ENCODE results near the gene GDPD4. TPM values are rescaled to one million over a fixed set of nuclear protein-coding genes. Genes with fewer than 3 reads are reported as not detected.

GDPD4 gene
- total RNA-seq, 4 donors from 2014 or later: not detected

- Histone ChIP-seq H3K9me3 (no peaks in the 10 kb centered on the region), H3K4me1 (no peaks in the 10 kb centered on the region), H3K36me3 (no peaks in the 10 kb centered on the region), H3K4me3 (no peak overlapping the region), H3K27me3 (no peaks in the 10 kb centered on the region), H3K27ac (no peak overlapping the region)
- no peak for DNase-seq (ENCODE audit: low spot score in 2 of 2)
- no peak for TF ChIP-seq POLR2AphosphoS5 (IDR thresholded peaks at IDR 0.05)
- no peak for TF ChIP-seq EP300 (IDR thresholded peaks at IDR 0.05)
- no peak for TF ChIP-seq POLR2A (IDR thresholded peaks at IDR 0.05)
- TF ChIP-seq CTCF (IDR thresholded peaks at IDR 0.05): no peak
- WGBS: 92% methylated on average over 1 of the region's 1 CpG
Observed at GRCh38 chr11:77186302-77186701, 115.2 kb downstream of the GDPD4 start.

GRCh38 chr11:77184136-77184860 is 117.2 kb downstream of the GDPD4 start:
- H3K27ac ChIP-seq: no peak overlapping the region
- 90% methylated on average over 11 of the region's 15 CpGs for WGBS
- DNase-seq (ENCODE audit: low spot score in 2 of 2): no peak
- no peaks in the 10 kb centered on the region for H3K9me3 ChIP-seq
- no peaks in the 10 kb centered on the region for H3K27me3 ChIP-seq
- H3K36me3 ChIP-seq: no peaks in the 10 kb centered on the region
- TF ChIP-seq CTCF (IDR thresholded peaks at IDR 0.05) (no peak), POLR2AphosphoS5 (IDR thresholded peaks at IDR 0.05) (no peak), EP300 (IDR thresholded peaks at IDR 0.05) (no peak), POLR2A (IDR thresholded peaks at IDR 0.05) (no peak)
- H3K4me1 ChIP-seq: no peaks in the 10 kb centered on the region
- H3K4me3 ChIP-seq: no peak overlapping the region

GRCh38 chr11:77183431-77183984 is 118.0 kb downstream of the GDPD4 start:
- no peak overlapping the region for H3K27ac ChIP-seq
- H3K4me3 ChIP-seq: no peak overlapping the region
- no peaks in the 10 kb centered on the region for H3K9me3 ChIP-seq
- H3K4me1 ChIP-seq: no peaks in the 10 kb centered on the region
- H3K36me3 ChIP-seq: no peaks in the 10 kb centered on the region
- no peak for DNase-seq (ENCODE audit: low spot score in 2 of 2)
- no peak for TF ChIP-seq EP300 (IDR thresholded peaks at IDR 0.05)
- no peak for TF ChIP-seq POLR2AphosphoS5 (IDR thresholded peaks at IDR 0.05)
- no peak for TF ChIP-seq CTCF (IDR thresholded peaks at IDR 0.05)
- no peaks in the 10 kb centered on the region for H3K27me3 ChIP-seq
- 89% methylated on average over 4 of the region's 4 CpGs for WGBS

GRCh38 chr11:77182542-77183430 is 118.7 kb downstream of the GDPD4 start:
- H3K4me1 ChIP-seq: no peaks in the 10 kb centered on the region
- DNase-seq (ENCODE audit: low spot score in 2 of 2): no peak
- no peaks in the 10 kb centered on the region for H3K27me3 ChIP-seq
- H3K36me3 ChIP-seq: no peaks in the 10 kb centered on the region
- TF ChIP-seq CTCF (IDR thresholded peaks at IDR 0.05): no peak
- TF ChIP-seq EP300 (IDR thresholded peaks at IDR 0.05): no peak
- no peak for TF ChIP-seq POLR2A (IDR thresholded peaks at IDR 0.05)
- no peak for TF ChIP-seq POLR2AphosphoS5 (IDR thresholded peaks at IDR 0.05)
- no peak overlapping the region for H3K27ac ChIP-seq
- WGBS: 88% methylated on average over 18 of the region's 21 CpGs
- H3K9me3 ChIP-seq: no peaks in the 10 kb centered on the region
- H3K4me3 ChIP-seq: no peak overlapping the region
